ENCODE measurements around the gene CCDC127. TPM values are rescaled to one million over a fixed set of nuclear protein-coding genes. Genes with fewer than 3 reads are reported as not detected.

Gene CCDC127
- total and polyA plus RNA-seq, 2 donors (not counting 3 experiments of a cell fraction or from before 2014, with no cell fraction given): 3.4 to 6.3 TPM

GRCh38 chr5:225334-225733 is 7.4 kb upstream of the CCDC127 start:
- no peak overlapping the region for H3K4me3 ChIP-seq (replicated peaks in 1 of 3; ENCODE audit: insufficient read depth in 1 of 3, low read depth in 1 of 3, low read length in 3 of 3)
- H3K4me2 ChIP-seq (ENCODE audit: insufficient read depth, low read length): no peak overlapping the region
- no peak overlapping the region for H3K9ac ChIP-seq (replicated peaks; ENCODE audit: extremely low read depth, insufficient read depth, low read length)
- dilution Hi-C loops (cut with MboI; ENCODE audit: extremely low pct_ligation_motif_present, low sequenced_read_pairs) (no loop called here), intact Hi-C loops (cut with micrococcal nuclease) (no loop called here)
- H4K20me1 ChIP-seq (replicated peaks; ENCODE audit: control insufficient read depth, extremely low read depth, insufficient read depth, low read length): peaks cover 3% of the 10 kb centered on the region
- no TSS peak for BruUV-seq (replicated peaks)
- no peaks in the 10 kb centered on the region for H3K27me3 ChIP-seq (ENCODE audit: control insufficient read depth in 2 of 2, insufficient read depth in 2 of 2, low read length in 2 of 2)
- peaks cover 35% of the 10 kb centered on the region for H3K4me1 ChIP-seq (ENCODE audit: control insufficient read depth, extremely low read depth, insufficient read depth, low read length)
- FAIRE-seq (no peak), DNase-seq (ENCODE audit: low read depth, low spot score) (no peak)
- H3K36me3 ChIP-seq (ENCODE audit: control insufficient read depth in 2 of 2, extremely low read depth in 1 of 2, insufficient read depth in 2 of 2, low read length in 2 of 2): peaks cover 25 to 37% of the 10 kb centered on the region in 2 experiments
- no peak overlapping the region for H3K27ac ChIP-seq (ENCODE audit: insufficient read depth, low read depth, low read length)
- H3K79me2 ChIP-seq (ENCODE audit: control insufficient read depth, insufficient read depth, low read length): peaks cover 56% of the 10 kb centered on the region
- ChIA-PET POLR2A (no interaction called here), CTCF (interaction anchor here (1.6 kb wide), 1 partner anchor 221 kb away, joined by 4 read pairs; no protein-coding TSS in a partner anchor)
- no peaks in the 10 kb centered on the region for H3K9me1 ChIP-seq (replicated peaks; ENCODE audit: control insufficient read depth, extremely low read depth, insufficient read depth, low read length)
- no peaks in the 10 kb centered on the region for H3K9me3 ChIP-seq (replicated peaks; ENCODE audit: control insufficient read depth, insufficient read depth, low read length)
- no peak overlapping the region for H2AFZ ChIP-seq (ENCODE audit: low read depth, low read length)
- TF ChIP-seq JUN (IDR thresholded peaks at IDR 0.05; ENCODE audit: borderline replicate concordance, insufficient read depth, insufficient read length, low read depth) (no peak), POLR2A (IDR thresholded peaks at IDR 0.05; ENCODE audit: low read depth, low read length) (no peak), MAX (IDR thresholded peaks at IDR 0.05; ENCODE audit: insufficient read depth, insufficient read length) (no peak), MYC (IDR thresholded peaks at IDR 0.05; ENCODE audit: low read depth, low read length) (no peak), CTCF (IDR thresholded peaks at IDR 0.05; ENCODE audit: extremely low read depth in 1 of 2, insufficient read depth in 1 of 2, low read depth in 1 of 2, low read length in 2 of 2) (no peak), FOS (IDR thresholded peaks at IDR 0.05; ENCODE audit: borderline replicate concordance, insufficient read depth, low read length) (no peak), GATA2 (IDR thresholded peaks at IDR 0.05; ENCODE audit: insufficient read depth, insufficient read length, low read depth, low read length) (no peak), POLR2AphosphoS5 (IDR thresholded peaks at IDR 0.05; ENCODE audit: insufficient read depth, low read depth, low read length) (no peak), EZH2 (IDR thresholded peaks at IDR 0.05; ENCODE audit: borderline replicate concordance, low read depth, low read length, severe bottlenecking) (no peak)

Measured in endothelial cell of umbilical vein (primary cell).